Panc1 (cell line): ENCODE results near the gene AFF2.

Source experiments
- POLR2AphosphoS5 ChIP-seq: IDR thresholded peaks from 2 replicates; pipeline ENCODE4 v1.6.1; 2012; ENCODE audit warnings: mild to moderate bottlenecking, low read depth, low read length, moderate library complexity
- SIN3A ChIP-seq: IDR thresholded peaks from 2 replicates; pipeline ENCODE4 v1.6.1; 2012; ENCODE audit warnings: low read depth, mild to moderate bottlenecking, low read length, moderate library complexity, borderline replicate concordance; ENCODE audit not compliant: insufficient read depth
- TF ChIP-seq, protein P1 (sequence below): fragments of 450-650 bp; IDR thresholded peaks from 2 replicates; pipeline ENCODE4 v1.5.1; 2017; ENCODE audit warnings: mild to moderate bottlenecking
- TF ChIP-seq, protein P2 (sequence below), 2 experiments: IDR thresholded peaks; 2 replicates each; pipeline ENCODE4 v1.6.1; 2011 to 2012; ENCODE audit warnings: low read depth in 2 of 2, control low read depth in 1 of 2, low read length in 1 of 2, mild to moderate bottlenecking in 1 of 2, moderate library complexity in 1 of 2; ENCODE audit not compliant: insufficient read depth in 1 of 2

DNA sequence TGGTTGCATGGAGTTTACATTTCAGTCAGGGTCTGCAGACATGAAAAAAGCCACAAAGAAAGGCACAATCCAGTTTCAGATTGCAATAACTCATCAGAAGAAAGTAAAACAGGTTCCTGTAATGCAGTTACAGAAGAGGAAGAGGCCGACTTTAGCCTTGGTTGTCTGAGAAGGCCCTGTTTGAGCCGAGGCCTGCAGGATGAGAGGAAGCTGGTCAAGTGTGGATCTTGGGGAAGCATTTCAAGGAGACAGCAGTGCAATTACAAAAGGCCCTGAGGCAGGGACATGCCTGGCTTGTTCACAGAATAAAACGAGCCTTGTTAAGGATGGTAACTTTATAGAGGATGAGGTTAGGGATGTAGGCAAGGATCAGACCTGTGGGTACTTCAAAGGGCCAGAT, 62.4 kb downstream of the AFF2 start:
- TF ChIP-seq, protein P1, sequence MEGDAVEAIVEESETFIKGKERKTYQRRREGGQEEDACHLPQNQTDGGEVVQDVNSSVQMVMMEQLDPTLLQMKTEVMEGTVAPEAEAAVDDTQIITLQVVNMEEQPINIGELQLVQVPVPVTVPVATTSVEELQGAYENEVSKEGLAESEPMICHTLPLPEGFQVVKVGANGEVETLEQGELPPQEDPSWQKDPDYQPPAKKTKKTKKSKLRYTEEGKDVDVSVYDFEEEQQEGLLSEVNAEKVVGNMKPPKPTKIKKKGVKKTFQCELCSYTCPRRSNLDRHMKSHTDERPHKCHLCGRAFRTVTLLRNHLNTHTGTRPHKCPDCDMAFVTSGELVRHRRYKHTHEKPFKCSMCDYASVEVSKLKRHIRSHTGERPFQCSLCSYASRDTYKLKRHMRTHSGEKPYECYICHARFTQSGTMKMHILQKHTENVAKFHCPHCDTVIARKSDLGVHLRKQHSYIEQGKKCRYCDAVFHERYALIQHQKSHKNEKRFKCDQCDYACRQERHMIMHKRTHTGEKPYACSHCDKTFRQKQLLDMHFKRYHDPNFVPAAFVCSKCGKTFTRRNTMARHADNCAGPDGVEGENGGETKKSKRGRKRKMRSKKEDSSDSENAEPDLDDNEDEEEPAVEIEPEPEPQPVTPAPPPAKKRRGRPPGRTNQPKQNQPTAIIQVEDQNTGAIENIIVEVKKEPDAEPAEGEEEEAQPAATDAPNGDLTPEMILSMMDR, result no peak
- no peak for TF ChIP-seq POLR2AphosphoS5
- TF ChIP-seq, protein P2, sequence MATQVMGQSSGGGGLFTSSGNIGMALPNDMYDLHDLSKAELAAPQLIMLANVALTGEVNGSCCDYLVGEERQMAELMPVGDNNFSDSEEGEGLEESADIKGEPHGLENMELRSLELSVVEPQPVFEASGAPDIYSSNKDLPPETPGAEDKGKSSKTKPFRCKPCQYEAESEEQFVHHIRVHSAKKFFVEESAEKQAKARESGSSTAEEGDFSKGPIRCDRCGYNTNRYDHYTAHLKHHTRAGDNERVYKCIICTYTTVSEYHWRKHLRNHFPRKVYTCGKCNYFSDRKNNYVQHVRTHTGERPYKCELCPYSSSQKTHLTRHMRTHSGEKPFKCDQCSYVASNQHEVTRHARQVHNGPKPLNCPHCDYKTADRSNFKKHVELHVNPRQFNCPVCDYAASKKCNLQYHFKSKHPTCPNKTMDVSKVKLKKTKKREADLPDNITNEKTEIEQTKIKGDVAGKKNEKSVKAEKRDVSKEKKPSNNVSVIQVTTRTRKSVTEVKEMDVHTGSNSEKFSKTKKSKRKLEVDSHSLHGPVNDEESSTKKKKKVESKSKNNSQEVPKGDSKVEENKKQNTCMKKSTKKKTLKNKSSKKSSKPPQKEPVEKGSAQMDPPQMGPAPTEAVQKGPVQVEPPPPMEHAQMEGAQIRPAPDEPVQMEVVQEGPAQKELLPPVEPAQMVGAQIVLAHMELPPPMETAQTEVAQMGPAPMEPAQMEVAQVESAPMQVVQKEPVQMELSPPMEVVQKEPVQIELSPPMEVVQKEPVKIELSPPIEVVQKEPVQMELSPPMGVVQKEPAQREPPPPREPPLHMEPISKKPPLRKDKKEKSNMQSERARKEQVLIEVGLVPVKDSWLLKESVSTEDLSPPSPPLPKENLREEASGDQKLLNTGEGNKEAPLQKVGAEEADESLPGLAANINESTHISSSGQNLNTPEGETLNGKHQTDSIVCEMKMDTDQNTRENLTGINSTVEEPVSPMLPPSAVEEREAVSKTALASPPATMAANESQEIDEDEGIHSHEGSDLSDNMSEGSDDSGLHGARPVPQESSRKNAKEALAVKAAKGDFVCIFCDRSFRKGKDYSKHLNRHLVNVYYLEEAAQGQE (IDR thresholded peaks at IDR 0.05; ENCODE audit: insufficient read depth in 1 of 2, low read depth in 2 of 2, low read length in 1 of 2), result no peak
- no peak for TF ChIP-seq SIN3A
